GM19467 (cell line): ENCODE results near the gene LOXL1.
A peak's percentile ranks its signal among the peaks of the same experiment; 100 is the strongest.
"Not testable (repeated sequence)": the region's sequence is repeated elsewhere in the genome, so short reads cannot be mapped to it uniquely, and the experiment has no call there.

ENCODE experiments used
- ATAC-seq: cut with Tn5 transposase; IDR thresholded peaks from one replicate; pipeline ENCODE4 v1.9.1; 2021; ENCODE audit warnings: mild to moderate bottlenecking, moderate library complexity; ENCODE audit not compliant: unreplicated experiment

LOXL1 gene

GRCh38 chr15:73951601-73952000 is 25.3 kb downstream of the LOXL1 start:
- ATAC-seq = no peak

- ATAC-seq = no peak
These were observed 26.1 kb downstream of the LOXL1 start for GRCh38 chr15:73952171-73952912.

GRCh38 chr15:73952913-73953750 is 26.9 kb downstream of the LOXL1 start:
- ATAC-seq = no peak

GRCh38 chr15:73954188-73955145 is 28.2 kb downstream of the LOXL1 start:
- ATAC-seq = no peak

GRCh38 chr15:73955326-73955725 is 29.1 kb downstream of the LOXL1 start:
- no peak for ATAC-seq

GRCh38 chr15:73955861-73956742 is 29.8 kb downstream of the LOXL1 start:
- no peak for ATAC-seq

- no peak for ATAC-seq
These were observed 30.5 kb downstream of the LOXL1 start for GRCh38 chr15:73956743-73957135.

- no peak for ATAC-seq
These were observed 31.0 kb downstream of the LOXL1 start for GRCh38 chr15:73957276-73957675.

- ATAC-seq = no peak
These were observed 31.5 kb downstream of the LOXL1 start for GRCh38 chr15:73957785-73958184.

- no peak for ATAC-seq
These were observed 32.8 kb downstream of the LOXL1 start for GRCh38 chr15:73959012-73959581.

- no peak for ATAC-seq
These were observed 33.5 kb downstream of the LOXL1 start for GRCh38 chr15:73959801-73960200.

GRCh38 chr15:73960472-73961070 is 34.3 kb downstream of the LOXL1 start:
- ATAC-seq = not testable (repeated sequence)

- ATAC-seq = no peak
These were observed 36.2 kb downstream of the LOXL1 start for GRCh38 chr15:73962433-73962832.

GRCh38 chr15:73964736-73965093 is 38.5 kb downstream of the LOXL1 start:
- ATAC-seq = peak; percentile 48

GRCh38 chr15:73965094-73965757 is 39.0 kb downstream of the LOXL1 start:
- ATAC-seq = no peak

- no peak for ATAC-seq
These were observed 39.5 kb downstream of the LOXL1 start for GRCh38 chr15:73965758-73966113.

- ATAC-seq = no peak
These were observed 42.2 kb downstream of the LOXL1 start for GRCh38 chr15:73968461-73968860.

GRCh38 chr15:73969151-73969759 is 43.0 kb downstream of the LOXL1 start:
- no peak for ATAC-seq
